T-helper 2 cell (primary cell): ENCODE results near the gene NEK6.

Experiments
- DNase-seq, 5 experiments: peaks; one replicate each; pipeline versions ENCODE4 v3.0.0 to v3.0.0-alpha.2; 2012 to 2022

Gene NEK6

DNA sequence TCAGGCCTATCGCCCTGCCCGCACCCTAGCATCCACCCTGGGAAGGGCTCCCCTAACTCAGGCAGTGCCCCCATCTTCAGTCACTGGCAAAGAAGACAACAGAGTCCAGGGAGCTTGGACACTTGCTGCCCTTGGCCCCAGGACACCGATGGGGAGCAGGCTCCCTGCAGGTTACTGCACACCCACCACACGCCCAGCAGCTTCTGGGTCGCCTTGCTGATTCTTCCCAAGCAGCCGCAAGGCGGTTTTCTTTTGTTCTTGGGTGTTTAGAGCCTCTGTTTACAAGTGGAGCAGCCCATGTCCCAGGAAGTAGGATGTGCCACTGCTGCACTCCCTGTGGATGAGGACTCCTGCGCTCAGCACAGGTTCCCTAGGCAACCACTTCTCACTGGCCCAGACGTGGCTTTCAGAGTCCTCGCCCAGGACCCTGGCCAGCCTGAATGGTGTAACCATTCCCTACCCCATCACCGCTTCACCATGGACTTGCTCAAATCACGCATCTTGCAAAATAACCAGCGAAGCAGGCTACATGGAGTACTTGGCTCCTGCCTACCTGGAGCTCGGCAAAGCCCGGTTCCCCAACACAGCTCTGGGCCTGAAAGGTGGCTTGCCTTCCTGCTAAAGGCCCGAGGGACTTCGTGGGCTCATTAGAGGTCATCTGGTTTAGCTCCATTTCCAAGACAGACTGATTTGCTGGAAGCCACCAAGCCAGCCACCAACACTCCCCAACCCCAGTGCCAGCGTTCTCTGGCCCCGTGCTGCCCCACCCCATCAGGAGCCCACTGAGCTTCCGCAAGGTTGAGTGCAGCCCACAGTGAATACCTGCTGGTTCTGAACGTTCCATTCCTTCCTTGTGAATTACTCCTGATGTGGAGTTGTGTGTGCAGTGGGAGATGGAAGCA lies 97.5 kb downstream of the NEK6 start:
- no peak for DNase-seq

- DNase-seq, result no peak
Measured at GRCh38 chr9:124355941-124356744, 98.4 kb downstream of the NEK6 start.

GRCh38 chr9:124356745-124357390 lies 99.1 kb downstream of the NEK6 start:
- peak in 1 of 5 experiments; percentile 72 for DNase-seq

- DNase-seq, result peak in 1 of 5 experiments; percentile 19
Measured at GRCh38 chr9:124357721-124358361, 100.1 kb downstream of the NEK6 start.

- no peak for DNase-seq
Measured at GRCh38 chr9:124358631-124359030, 100.9 kb downstream of the NEK6 start.

GRCh38 chr9:124359426-124359825 lies 101.7 kb downstream of the NEK6 start:
- no peak for DNase-seq

GRCh38 chr9:124359855-124360678 lies 102.3 kb downstream of the NEK6 start:
- no peak for DNase-seq

- DNase-seq, result no peak
Measured at GRCh38 chr9:124361128-124361527, 103.4 kb downstream of the NEK6 start.

DNA sequence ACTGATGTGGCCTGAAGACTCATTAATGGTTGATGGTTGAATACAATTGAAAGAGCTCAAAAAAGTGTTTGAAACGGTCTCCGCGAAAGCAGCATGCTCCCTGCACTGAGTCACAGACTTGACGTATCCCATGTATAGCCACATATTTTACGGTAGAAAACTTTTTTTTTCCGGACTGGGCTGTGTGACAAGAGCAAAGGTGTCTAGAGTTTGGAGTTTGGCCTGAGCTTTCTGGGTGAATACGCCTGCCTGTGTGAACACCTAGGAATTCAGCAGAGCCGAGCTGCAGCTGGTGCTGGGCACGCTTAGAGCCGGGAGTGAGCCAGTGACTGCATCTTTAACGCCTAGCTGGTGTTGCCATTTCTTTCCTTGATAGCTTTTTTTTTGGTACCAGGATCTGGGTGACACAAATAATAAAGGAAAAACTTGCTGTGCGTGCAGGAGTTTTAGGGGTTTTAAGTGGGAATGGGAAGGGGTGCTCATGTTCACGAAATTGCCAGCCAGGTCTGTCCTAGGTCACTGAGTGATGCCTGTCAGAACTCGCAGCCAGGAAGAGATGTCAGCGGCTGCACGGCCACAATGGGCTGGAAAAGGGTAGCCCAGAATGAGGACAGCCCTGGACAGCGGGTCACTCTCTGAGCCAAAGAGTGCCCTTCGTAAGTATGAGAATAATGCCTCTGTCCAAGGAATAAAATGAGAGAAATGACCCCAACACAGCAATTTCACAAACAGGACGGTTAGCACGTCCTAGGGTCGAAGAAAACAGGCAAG lies 105.8 kb downstream of the NEK6 start:
- no peak for DNase-seq

DNA sequence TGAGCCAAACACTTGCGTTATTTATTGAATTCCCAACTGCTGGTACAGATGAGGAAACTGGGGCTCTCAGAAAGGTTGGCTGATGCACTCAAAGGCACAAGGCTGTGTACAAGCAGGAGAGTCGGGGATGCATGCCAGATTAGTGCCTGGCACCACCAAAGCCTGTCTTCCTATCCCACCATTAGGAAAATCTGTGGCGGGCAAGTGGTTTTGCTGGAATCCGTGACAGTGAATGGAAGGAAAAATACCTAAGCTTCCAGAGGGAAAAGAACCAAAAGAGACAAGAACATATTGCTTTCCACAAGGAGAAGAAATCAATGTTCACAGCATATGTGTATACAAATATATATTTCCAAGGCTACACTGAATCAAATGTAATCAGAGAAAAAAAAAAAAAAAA lies 106.4 kb downstream of the NEK6 start:
- DNase-seq, result no peak

- no peak for DNase-seq
Measured at GRCh38 chr9:124365036-124365435, 107.3 kb downstream of the NEK6 start.

- no peak for DNase-seq
Measured at GRCh38 chr9:124366476-124367220, 108.9 kb downstream of the NEK6 start.

- DNase-seq, result no peak
Measured at GRCh38 chr9:124368692-124369091, 110.9 kb downstream of the NEK6 start.

- DNase-seq, result no peak
Measured at GRCh38 chr9:124369231-124369797, 111.6 kb downstream of the NEK6 start.

DNA sequence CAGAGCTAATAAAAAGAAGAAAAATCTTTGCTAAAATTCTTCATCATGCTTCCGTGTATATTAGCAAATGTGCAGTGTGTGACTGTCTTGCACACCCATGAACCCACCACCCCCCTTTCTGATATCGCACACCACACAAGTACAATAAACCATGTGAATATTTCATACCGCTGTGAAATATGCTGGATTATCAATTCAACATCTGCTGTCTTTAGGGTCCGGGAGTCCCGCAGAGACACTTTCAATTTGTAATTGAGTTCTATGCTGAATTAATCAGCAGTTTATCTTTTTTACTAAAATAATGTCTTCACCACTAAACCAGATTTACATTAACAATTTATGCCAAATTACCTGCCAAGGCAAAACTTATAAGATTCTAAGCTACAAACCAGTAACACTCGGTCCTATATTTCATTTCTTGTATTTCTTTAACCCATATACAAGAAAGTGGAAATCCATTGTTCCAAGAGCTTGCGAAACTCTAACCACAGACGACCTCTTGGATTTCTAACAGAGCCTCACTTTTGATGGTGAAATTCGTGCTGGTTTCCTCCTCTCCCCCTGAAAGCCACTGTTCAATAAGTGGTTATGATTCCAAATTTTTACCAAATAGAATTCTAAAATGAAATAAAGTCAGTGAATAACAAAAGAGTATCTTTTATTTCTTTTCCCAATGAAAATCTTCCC lies 113.3 kb downstream of the NEK6 start:
- DNase-seq, result no peak

- DNase-seq, result no peak
Measured at GRCh38 chr9:124372038-124372437, 114.3 kb downstream of the NEK6 start.

DNA sequence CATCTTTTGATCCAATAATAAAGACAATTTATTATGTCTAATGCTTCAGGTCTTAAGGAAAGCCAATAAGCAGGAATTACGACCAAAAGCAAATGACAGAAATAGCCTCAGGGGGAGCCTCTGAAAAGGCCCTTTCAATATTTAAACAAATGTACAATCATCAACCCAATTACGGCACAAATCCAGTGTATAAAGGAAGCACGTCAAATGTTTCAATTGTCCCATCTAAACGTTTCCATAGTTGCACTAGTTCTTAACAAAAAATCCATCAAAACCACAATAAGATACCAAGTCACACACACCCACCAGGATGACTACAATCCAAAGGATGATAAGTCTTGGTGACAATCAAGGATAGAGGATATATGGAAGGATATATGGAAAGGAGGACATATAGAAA lies 115.6 kb downstream of the NEK6 start:
- no peak for DNase-seq

GRCh38 chr9:124373851-124374250 lies 116.1 kb downstream of the NEK6 start:
- DNase-seq, result no peak

DNA sequence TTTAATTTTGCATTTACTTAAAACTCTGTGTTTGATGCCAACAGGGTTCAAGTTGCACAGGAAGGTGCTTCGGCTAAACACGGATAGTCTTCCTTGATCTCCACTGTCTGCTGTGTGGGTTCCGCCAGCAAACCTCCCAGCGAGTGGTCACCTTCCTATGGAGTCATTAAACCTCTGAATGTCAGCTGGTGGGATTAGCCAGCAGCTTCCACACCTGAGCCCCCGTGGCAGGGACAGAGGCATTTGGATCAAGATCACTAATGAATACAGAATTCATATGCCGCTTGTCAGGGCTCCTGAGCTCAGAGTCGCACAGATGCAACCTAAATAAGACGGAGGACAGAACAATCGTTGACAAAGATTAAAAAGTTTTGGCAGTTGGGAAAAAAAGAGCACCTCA lies 118.0 kb downstream of the NEK6 start:
- DNase-seq, result no peak
